Smooth muscle cell (in vitro differentiated cells): ENCODE data around the gene SIX5. TPM values are rescaled to one million over a fixed set of nuclear protein-coding genes. Genes with fewer than 3 reads are reported as not detected.

Experiments used
- DNase-seq: peaks from one replicate; lab custom pipeline; 2025; ENCODE audit not compliant: unreplicated experiment; lab: John Stamatoyannopoulos, UW
- H2AFZ ChIP-seq: fragments of 200-600 bp; sonication (generic); 2 replicates; pipeline ENCODE4 v1.6.0; 2016; ENCODE audit warnings: antibody characterized with exemption, low read depth, mild to moderate bottlenecking
- H3F3A ChIP-seq: fragments of 200-600 bp; sonication (generic); 2 replicates; pipeline ENCODE4 v1.6.0; 2017; ENCODE audit warnings: antibody characterized with exemption, low read depth
- H3K27ac ChIP-seq: fragments of 200-600 bp; sonication (generic); 2 replicates; pipeline ENCODE4 v1.5.1; 2016; ENCODE audit warnings: low read depth, mild to moderate bottlenecking
- H3K27me3 ChIP-seq: fragments of 200-600 bp; sonication (generic); 2 replicates; pipeline ENCODE4 v1.6.1; 2016; ENCODE audit warnings: low read depth, mild to moderate bottlenecking
- H3K36me3 ChIP-seq: fragments of 200-600 bp; sonication (generic); 2 replicates; pipeline ENCODE4 v1.5.1; 2016; ENCODE audit warnings: low read depth
- H3K4me1 ChIP-seq: fragments of 200-600 bp; sonication (generic); 2 replicates; pipeline ENCODE4 v1.5.1; 2016; ENCODE audit warnings: low read depth
- H3K4me2 ChIP-seq: fragments of 200-600 bp; sonication (generic); 2 replicates; pipeline ENCODE4 v1.6.0; 2016; ENCODE audit warnings: mild to moderate bottlenecking
- H3K4me3 ChIP-seq: fragments of 200-600 bp; sonication (generic); 2 replicates; pipeline ENCODE4 v1.5.1; 2016; ENCODE audit warnings: mild to moderate bottlenecking
- H3K79me2 ChIP-seq: fragments of 200-600 bp; sonication (generic); 2 replicates; pipeline ENCODE4 v1.6.0; 2016; ENCODE audit warnings: low read depth, mild to moderate bottlenecking
- H3K9ac ChIP-seq: fragments of 200-600 bp; sonication (generic); 2 replicates; pipeline ENCODE4 v1.6.0; 2016; ENCODE audit warnings: low read depth
- H3K9me3 ChIP-seq: fragments of 200-600 bp; sonication (generic); replicated peaks from 2 replicates; pipeline ENCODE4 v1.5.1; 2016; ENCODE audit warnings: low read depth
- H4K20me1 ChIP-seq: fragments of 200-600 bp; sonication (generic); 2 replicates; pipeline ENCODE4 v1.6.0; 2016; ENCODE audit warnings: low read depth
- WGBS: methylation state at CpG from one replicate; pipeline ENCODE4 v1.1.7; 2016; ENCODE audit warnings: low lambda C conversion rate; 5-methylcytosine and 5-hydroxymethylcytosine counted together
- polyA plus RNA-seq: library from polyadenylated mRNA; unstranded; fragments of >200 nt; fragmentation: Nextera tagmentation; extraction: Ambion mirVana; gene quantifications from 2 replicates; pipeline ENCODE4 v1.2.1, GENCODE V29; 2016
- total RNA-seq: library from RNA; depleted of rRNA; stranded (reverse); fragments of >200 nt; gene quantifications from 2 replicates; pipeline ENCODE4 v1.2.3, GENCODE V29; 2014
- TF ChIP-seq, protein P1 (sequence below): fragments of 200-600 bp; sonication (generic); IDR thresholded peaks from 2 replicates; pipeline ENCODE4 v1.5.1; 2017; ENCODE audit warnings: borderline replicate concordance, mild to moderate bottlenecking, antibody characterized with exemption; ENCODE audit not compliant: insufficient read depth, poor library complexity, severe bottlenecking

The SIX5 gene
- total and polyA plus RNA-seq, 2 experiments from 2014 or later = 10.2 to 16.0 TPM

GRCh38 chr19:45770192-45771101, 1.4 kb upstream of the SIX5 start:
- peak overlapping the region; percentile 74 for H3K27ac ChIP-seq
- no peak overlapping the region for H3K9ac ChIP-seq
- no peaks in the 10 kb centered on the region for H3K36me3 ChIP-seq
- peak overlapping the region; percentile 61 for H3K4me3 ChIP-seq
- no peak overlapping the region for H2AFZ ChIP-seq
- H3K79me2 ChIP-seq = peaks cover 12% of the 10 kb centered on the region
- H3F3A ChIP-seq = peaks cover 22% of the 10 kb centered on the region
- 4% methylated on average over 57 of the region's 79 CpGs for WGBS
- TF ChIP-seq, protein P1, sequence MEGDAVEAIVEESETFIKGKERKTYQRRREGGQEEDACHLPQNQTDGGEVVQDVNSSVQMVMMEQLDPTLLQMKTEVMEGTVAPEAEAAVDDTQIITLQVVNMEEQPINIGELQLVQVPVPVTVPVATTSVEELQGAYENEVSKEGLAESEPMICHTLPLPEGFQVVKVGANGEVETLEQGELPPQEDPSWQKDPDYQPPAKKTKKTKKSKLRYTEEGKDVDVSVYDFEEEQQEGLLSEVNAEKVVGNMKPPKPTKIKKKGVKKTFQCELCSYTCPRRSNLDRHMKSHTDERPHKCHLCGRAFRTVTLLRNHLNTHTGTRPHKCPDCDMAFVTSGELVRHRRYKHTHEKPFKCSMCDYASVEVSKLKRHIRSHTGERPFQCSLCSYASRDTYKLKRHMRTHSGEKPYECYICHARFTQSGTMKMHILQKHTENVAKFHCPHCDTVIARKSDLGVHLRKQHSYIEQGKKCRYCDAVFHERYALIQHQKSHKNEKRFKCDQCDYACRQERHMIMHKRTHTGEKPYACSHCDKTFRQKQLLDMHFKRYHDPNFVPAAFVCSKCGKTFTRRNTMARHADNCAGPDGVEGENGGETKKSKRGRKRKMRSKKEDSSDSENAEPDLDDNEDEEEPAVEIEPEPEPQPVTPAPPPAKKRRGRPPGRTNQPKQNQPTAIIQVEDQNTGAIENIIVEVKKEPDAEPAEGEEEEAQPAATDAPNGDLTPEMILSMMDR = peak; percentile 96
- peaks cover 10% of the 10 kb centered on the region for H3K4me1 ChIP-seq
- peak overlapping the region; percentile 92 for H3K4me2 ChIP-seq
- H4K20me1 ChIP-seq = peaks cover 16% of the 10 kb centered on the region
- no peaks in the 10 kb centered on the region for H3K9me3 ChIP-seq
- no peaks in the 10 kb centered on the region for H3K27me3 ChIP-seq
- peak; percentile 99 for DNase-seq

GRCh38 chr19:45769821-45770191, 754 bp upstream of the SIX5 start:
- peak overlapping the region; percentile 43 for H3K9ac ChIP-seq
- under 1% methylated on average over 28 of the region's 28 CpGs for WGBS
- no peaks in the 10 kb centered on the region for H3K36me3 ChIP-seq
- H3K4me2 ChIP-seq = peak overlapping the region; percentile 92
- peak overlapping the region; percentile 74 for H3K27ac ChIP-seq
- DNase-seq = peak; percentile 83
- H4K20me1 ChIP-seq = peaks cover 16% of the 10 kb centered on the region
- TF ChIP-seq, protein P1 = no peak
- H3K79me2 ChIP-seq = peaks cover 16% of the 10 kb centered on the region
- H3K9me3 ChIP-seq = no peaks in the 10 kb centered on the region
- peak overlapping the region; percentile 61 for H3K4me3 ChIP-seq
- no peak overlapping the region for H2AFZ ChIP-seq
- peaks cover 19% of the 10 kb centered on the region for H3F3A ChIP-seq
- H3K4me1 ChIP-seq = peaks cover 17% of the 10 kb centered on the region
- no peaks in the 10 kb centered on the region for H3K27me3 ChIP-seq

- no peaks in the 10 kb centered on the region for H3K9me3 ChIP-seq
- H3K36me3 ChIP-seq = no peaks in the 10 kb centered on the region
- peak overlapping the region; percentile 76 for H3K9ac ChIP-seq
- peaks cover 22% of the 10 kb centered on the region for H3K4me1 ChIP-seq
- peak overlapping the region; percentile 91 for H3K4me2 ChIP-seq
- peaks cover 16% of the 10 kb centered on the region for H4K20me1 ChIP-seq
- peaks cover 13% of the 10 kb centered on the region for H3F3A ChIP-seq
- H3K79me2 ChIP-seq = peaks cover 16% of the 10 kb centered on the region
- DNase-seq = peak; percentile 61
- H3K4me3 ChIP-seq = peak overlapping the region; percentile 70
- H3K27ac ChIP-seq = peak overlapping the region; percentile 80
- no CpG with 5 or more reads among the region's 33 CpGs for WGBS
- no peaks in the 10 kb centered on the region for H3K27me3 ChIP-seq
- H2AFZ ChIP-seq = no peak overlapping the region
- TF ChIP-seq, protein P1 = no peak
Observed at GRCh38 chr19:45768655-45768983, 433 bp downstream of the SIX5 start.
